C4-2B (cell line): ENCODE results near the gene FCGR2B.
A peak's percentile ranks its signal among the peaks of the same experiment; 100 is the strongest.

ENCODE experiments used
- H3K27ac ChIP-seq: fragments of 450-650 bp; 2 replicates; pipeline ENCODE4 v1.5.1; 2017
- ZFX ChIP-seq: fragments of 450-650 bp; IDR thresholded peaks from 2 replicates; pipeline ENCODE4 v1.6.1; 2017
- TF ChIP-seq, protein P1 (sequence below): fragments of 450-650 bp; conservative IDR thresholded peaks from 2 replicates; pipeline ENCODE4 v1.5.1; 2017; ENCODE audit warnings: mild to moderate bottlenecking

The FCGR2B gene

DNA sequence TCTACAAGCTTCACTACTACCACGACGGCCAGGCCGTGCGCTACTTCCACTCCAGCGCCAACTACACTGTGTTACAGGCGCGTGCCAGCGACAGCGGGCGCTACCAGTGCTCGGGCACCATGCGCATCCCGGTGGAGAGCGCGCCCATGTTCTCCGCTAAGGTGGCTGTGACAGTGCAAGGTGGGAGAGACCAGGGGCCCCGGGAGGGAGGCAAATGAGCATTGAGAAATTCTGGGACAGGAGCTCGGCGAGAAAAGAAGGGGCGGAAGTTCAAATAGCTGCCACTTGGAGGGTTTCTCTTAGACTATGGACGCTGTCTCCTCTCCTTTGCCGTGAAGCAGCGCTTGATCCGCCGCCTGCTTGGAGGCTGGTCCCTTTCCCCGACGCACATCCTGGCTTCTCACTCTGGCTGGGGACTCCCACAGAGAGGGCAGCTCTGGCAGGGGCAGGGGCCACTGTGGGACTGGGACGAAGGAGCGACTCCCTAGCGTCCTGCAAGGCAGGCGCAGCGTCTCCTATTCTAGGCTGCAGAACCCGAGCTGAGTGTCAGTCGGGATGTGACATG is 63.0 kb downstream of the FCGR2B start:
- peak overlapping the region; percentile 70 for H3K27ac ChIP-seq

DNA sequence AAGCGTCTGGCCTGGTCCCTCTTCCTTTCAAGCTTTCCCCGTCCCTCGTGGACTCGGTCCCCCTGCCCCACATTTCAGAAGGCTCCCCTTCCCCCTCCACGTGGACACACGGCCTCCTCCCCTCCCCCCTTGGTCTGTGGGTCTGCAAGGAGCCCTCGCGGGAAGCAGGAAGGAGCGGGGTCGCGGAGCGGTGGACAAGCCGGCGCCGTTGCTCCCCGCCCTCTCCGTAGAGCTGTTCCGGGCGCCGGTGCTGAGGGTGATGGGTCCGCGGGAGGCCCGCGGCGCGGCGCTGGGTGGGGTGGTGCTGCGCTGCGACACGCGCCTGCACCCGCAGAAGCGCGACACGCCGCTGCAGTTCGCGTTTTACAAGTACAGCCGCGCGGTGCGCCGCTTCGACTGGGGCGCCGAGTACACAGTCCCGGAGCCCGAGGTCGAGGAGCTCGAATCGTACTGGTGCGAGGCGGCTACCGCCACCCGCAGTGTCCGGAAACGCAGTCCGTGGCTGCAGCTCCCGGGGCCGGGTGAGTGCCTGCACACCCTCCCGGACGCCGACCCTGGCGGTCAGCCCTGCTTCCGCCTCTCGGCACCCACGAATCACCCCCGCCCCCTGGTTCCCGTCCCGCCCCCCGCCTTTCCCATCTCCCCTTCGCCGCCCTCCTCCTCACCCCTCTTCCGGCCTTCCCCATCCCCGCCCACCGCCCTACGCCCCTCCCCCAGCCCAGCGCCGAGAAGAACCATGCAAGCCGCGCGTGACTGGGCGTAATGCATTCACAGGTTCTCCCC is 63.7 kb downstream of the FCGR2B start:
- TF ChIP-seq ZFX, result peak; percentile 47
- TF ChIP-seq, protein P1, sequence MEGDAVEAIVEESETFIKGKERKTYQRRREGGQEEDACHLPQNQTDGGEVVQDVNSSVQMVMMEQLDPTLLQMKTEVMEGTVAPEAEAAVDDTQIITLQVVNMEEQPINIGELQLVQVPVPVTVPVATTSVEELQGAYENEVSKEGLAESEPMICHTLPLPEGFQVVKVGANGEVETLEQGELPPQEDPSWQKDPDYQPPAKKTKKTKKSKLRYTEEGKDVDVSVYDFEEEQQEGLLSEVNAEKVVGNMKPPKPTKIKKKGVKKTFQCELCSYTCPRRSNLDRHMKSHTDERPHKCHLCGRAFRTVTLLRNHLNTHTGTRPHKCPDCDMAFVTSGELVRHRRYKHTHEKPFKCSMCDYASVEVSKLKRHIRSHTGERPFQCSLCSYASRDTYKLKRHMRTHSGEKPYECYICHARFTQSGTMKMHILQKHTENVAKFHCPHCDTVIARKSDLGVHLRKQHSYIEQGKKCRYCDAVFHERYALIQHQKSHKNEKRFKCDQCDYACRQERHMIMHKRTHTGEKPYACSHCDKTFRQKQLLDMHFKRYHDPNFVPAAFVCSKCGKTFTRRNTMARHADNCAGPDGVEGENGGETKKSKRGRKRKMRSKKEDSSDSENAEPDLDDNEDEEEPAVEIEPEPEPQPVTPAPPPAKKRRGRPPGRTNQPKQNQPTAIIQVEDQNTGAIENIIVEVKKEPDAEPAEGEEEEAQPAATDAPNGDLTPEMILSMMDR, result no peak
- peak overlapping the region; percentile 70 for H3K27ac ChIP-seq

More for the DNA sequence above, 63.0 kb downstream of the FCGR2B start:
- TF ChIP-seq ZFX, result no peak
- TF ChIP-seq, protein P1, result no peak; the same call in 1 of the 2 replicates

GRCh38 chr1:161727256-161727924 is 64.4 kb downstream of the FCGR2B start:
- TF ChIP-seq, protein P1, result no peak
- no peak for TF ChIP-seq ZFX
- H3K27ac ChIP-seq, result peak overlapping the region; percentile 70
